Cerebellar nuclear complex (tissue), 1 donor: ENCODE measurements around the gene CEBPB.
"Not testable (repeated sequence)": the region's sequence is repeated elsewhere in the genome, so short reads cannot be mapped to it uniquely, and the experiment has no call there.

Source experiments
- DNase-seq, 2 experiments: peaks; one replicate each; lab custom pipeline; 2025; lab: John Stamatoyannopoulos, UW

The CEBPB gene

DNA sequence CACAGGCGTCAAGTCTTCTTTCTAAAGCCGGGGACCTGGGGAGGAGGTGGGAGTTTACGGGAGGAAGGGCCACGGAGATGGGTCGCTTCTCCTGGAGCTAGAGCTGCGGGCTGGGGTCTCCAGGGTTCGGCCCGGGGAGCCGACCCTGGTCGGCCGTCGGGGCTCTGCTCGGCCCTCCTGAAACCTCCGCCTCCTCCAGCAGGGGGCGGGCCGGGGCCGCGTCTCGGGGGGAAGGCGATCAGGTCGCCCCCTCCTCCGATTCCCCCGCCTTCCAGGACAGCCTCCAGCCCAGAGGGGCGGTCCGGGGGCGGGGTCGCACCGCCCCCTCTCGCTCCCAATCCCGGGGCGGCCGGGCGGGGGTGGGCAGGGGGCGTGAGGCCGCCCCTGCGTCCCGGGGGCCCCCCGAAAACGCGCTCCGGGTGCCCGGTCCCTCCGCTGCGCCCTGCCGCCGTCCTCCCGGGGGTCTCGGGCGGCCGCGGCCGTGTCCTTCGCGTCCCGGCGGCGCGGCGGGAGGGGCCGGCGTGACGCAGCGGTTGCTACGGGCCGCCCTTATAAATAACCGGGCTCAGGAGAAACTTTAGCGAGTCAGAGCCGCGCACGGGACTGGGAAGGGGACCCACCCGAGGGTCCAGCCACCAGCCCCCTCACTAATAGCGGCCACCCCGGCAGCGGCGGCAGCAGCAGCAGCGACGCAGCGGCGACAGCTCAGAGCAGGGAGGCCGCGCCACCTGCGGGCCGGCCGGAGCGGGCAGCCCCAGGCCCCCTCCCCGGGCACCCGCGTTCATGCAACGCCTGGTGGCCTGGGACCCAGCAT is at the start of gene CEBPB:
Gene CEBPB (plus strand): TSS at position 580 of the 814 bp plus-strand sequence. CDS start 204 bp downstream, at position 784.
- no peak for DNase-seq

DNA sequence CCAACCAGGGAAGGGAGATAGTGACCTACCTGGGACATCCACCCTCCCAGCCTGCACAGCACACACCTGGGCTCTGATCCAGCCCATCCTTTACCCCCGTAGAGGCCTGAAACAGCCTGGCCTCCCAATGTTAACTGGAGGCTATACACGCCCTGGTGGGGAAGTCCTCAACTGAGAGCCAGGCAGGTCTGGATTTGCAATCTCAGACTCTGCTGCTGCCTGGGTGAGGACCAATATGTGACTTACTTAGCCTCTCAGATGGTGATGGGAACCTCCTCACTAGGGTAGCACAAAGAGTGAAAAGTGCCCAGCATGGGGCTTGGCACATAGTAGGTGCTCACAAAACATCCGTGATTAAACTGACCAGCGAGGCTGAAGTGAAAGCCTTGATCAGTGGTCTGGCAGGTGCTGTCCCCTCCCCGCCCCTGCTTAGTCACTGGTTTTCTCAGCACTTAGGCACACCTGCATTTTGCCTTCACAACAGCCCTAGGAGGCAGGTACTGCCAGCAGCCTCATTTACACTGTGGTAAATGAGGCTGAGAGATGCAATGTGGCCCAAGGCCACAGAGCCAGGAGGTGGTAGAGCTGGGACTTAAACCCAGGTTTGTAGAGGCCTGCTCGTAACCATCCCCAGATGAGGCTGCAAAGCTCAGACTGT is 49.5 kb upstream of the CEBPB start:
- no peak for DNase-seq

DNA sequence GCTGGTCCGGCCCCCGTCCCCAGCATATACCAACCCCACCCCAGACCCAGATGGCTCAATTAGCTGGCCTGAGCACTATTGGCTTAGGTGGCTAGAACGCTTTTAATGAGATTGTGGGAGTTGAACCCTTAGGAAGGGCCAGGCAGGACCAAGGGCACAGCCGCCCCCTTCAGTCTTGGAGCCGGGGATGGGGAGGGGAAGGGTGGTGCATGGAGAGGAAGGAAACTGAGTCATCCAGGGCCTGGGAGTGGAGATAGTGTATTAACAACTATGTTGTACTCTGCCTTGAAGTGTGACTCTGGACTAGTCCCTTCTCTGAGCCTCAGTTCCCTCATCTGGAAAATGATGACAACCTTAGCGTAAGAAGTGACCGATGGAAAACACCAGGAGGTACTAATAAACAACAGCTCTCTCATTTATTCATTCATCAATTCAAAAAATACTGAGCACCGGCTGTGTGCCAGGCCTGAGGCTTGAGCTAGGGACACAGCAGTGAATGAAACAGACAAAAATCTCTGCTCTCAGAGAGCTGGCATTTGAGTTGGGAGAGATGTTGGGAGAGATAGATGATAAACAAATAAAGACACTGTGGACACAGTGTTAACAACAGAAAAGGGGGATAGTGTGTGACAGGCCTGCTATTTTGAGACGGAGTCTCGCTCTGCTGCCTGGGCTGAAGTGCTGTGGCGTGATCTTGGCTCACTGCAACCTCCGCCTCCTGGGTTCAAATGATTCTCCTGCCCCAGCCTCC is 48.6 kb upstream of the CEBPB start:
- DNase-seq = no peak

DNA sequence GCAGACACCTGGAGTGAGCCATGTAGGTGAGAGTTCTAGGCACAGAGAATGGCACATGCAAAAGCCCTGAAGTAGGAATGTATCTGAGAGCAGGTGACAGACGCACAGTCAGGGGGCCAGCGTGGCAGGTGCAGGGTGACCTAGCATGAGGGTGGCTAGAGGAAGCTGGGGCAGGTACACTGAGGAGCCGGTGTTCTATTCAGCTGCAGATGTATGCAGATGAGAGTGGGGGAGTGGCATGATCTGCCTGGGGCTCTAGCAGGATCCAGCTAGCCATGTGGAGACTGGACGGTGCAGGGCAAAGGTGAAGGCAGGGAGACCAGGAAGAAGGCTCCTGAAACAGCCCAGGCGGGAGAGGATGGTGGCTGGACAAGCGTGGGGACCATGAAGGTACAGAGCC is 47.8 kb upstream of the CEBPB start:
- no peak for DNase-seq

DNA sequence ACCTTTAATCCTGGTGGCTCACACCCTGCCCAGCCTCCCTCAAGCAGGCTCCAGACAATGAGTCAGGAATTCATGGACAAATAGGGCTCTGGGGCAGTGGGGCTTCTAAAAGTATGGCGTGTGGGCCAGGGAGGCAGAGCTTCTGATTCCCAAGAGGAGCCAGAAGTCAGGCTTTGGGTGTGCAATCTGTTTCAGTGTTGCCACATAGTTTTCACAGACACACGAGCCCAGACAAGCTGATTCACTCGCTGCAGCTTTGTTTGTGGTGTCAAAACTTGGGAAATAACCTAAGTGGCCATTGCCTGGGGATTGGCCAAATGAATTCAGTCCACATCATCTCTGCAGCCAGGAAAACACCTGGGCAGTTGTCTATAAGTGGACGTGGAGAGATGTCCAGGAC is 46.3 kb upstream of the CEBPB start:
- DNase-seq = no peak

DNA sequence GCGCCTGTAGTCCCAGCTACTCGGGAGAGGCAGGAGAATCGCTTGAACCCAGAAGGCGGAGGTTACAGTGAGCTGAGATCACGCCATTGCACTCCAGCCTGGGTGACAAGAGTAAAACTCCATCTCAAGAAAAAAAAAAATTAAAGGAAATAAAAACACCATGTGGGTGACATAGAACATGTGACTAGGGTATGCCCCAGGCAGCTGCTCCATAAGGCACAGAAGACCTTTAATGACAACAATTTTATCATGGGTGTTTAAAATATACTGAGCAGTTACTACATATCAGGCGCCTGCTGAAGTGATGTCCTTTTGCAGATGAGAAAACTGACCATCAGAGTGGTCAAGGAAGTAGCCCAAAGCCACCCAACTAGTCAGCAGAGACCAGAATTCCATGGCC is 45.1 kb upstream of the CEBPB start:
- no peak for DNase-seq

DNA sequence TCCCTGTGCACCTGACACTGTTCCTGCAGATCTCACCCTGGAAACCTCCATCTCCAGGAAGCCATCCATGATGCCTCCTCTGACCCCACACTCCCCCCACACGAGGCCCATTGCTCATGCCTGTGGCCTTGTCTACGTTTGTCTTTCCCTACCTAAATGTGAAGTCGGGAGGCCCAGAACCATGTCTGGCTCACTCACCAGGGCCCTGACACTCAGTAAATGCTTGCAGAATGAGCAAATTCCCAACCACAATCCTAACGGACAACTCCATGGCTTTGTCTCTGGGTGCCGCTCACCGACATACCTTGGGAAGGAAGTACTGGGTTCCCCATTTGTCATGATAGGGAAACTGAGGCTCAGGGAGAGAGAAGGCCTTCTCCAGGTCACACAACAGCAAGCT is 44.4 kb upstream of the CEBPB start:
- DNase-seq = no peak

DNA sequence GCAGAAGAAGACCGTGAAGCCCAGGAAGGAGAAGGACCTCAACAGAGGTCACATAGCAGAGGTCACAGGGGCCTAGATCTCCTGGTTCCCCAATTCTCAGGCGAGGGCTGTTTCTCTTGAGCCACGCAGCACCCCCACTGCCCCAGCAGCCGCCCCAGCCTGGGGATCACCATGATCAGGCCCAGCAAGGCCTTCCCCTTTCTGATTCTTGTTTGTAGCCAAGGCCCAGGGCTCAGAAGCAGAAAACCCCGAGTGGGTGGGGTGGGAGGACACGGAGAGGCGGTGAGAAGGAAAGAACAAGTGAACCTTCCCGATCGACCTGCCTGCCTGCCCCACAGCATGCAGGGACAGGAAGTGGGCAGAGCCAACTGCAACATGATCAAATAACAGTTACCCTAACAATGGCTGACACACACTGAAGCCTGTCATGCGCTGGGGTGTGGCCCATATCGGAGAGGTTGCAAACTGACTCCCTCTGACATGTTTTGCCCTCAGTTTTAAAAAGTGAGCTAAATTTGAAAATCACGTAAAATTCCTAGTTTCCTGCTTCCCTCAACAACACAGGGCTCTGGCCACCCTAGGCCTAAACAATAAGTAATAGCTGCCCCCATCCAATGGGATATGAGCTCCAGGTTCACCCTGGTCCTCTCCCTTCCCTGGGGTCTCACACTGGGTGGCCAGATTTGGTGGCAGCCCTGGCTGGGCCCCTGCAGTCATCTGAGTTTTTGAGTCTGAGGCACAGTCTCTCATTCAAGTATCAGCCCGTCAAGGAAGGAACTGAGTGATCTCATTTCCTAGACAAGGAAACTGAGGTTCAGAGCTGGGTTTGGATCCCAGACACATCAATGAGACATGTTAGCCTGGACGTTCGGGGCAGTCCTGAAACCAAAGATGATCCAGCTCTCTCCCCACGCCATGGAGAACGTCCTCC is 43.6 kb upstream of the CEBPB start:
- no peak for DNase-seq

DNA sequence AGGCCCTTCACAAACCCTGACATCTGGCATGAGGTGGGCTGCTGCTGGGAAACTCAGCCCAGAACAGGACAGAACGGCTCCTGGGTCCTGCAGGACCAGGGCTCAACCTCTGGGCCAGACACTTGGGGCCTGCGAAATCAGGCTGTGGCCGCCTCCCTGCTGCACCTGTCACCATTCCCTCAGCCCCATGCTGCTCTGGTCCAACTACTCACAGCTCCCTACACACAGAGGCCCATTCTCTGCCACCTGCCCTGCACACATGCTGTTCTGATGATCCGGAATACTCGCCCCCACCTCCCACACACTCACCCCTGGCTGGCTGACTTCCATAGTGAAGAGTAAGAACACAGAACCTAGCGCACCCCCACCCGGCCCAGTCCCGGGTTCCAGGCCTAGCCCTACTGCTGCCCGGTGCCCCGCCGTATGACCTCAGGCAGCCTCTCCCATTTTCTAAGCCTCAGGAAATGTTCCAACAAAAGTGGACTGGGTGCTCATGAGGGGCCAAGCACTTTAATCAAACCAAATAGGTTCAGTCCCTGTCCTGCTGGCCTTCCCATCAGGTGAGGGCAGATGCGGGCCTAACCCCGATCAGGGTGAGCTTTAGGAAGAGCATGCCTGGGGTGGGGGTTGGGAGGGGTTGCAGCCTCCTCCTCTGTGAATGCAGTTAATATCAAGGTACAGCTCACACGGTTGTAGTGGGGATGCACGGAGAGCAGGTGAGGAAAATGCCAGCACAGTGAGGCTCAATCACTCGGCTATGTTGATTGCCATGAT is 41.0 kb upstream of the CEBPB start:
- no peak for DNase-seq

DNA sequence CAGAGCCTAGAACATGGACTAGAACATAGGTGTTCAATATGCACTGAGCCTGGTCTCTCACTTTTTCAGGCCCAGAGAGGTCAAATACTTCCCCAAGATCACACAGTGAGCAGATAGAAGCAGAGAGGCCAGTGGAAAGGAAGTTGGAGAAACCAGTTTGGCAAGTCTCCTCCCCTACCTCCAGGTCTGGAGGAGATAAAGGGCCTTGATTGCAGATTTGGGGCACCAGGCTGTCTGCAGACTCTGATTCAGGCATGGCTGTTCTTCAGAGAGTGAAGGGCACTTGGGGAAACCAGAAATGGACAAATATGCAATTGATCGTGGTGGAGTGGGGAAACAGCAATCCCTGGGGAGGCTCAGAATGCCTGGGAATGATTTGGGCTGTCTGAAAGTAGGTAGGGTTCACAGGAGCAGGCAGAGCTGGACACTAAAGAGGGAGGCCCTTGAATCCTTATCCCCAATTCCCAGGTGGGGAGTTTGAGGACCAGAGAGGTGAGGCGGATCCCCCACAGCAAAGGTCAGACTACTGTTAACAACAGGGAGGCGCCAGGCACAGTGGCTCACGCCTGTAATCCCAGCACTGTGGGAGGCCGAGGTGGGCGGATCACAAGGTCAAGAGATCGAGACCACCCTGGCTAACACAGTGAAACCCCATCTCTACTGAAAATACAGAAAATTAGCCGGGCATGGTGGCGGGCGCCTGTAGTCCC is 39.4 kb upstream of the CEBPB start:
- DNase-seq = no peak

DNA sequence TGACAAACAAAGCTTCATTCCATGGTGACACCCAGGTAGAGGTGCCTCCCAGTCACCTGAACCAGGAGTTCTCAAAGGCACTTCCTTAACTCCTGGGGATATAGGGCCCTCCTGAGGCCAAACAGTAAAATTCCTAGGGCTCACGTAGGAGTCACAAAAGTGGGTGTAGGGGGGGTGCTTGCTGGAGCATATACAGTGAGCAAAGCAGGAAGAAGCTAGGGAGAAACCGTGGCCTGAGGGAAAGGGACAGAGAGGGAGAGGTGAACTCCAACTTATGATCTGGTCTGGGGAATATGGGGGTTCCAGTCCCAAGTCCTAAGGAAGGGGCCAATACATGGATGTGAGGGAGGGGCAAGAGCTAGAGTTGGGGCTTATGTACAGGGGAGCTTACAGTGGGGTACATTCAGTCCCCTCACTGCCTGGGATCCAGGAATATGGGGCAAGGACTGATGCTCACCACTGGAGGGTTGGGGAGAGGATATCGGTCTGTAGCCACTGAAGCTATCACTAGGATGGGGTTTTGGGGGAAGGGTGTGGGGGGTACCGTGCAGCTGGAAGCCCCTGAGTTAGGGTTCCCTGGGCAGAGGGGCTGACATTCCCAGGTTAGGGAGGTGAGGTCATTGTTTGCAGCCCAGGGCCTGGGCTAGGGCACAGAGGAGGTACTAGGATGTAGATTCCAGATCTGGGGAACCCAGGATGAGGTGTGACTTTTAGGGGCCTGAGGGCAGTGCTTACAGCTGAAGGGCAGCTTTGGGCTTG is 38.1 kb upstream of the CEBPB start:
- no peak for DNase-seq

DNA sequence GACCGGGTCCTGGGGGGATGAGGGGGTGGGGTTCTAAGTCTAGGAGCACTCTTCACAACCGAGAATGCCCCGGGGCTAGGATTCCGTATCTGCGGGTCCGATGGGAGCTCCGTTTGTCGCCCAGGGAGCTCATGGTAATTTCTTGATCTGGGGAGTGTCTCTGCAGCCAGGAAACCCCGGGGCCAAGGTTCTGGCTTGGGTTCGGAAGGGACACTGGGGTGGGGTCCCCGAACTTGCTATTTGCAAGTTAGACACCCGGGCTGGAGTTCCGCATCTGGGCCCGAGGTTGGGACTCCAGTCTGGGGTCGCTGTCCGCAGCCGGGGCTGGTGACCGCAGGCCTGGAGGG is 37.5 kb upstream of the CEBPB start:
- DNase-seq = no peak

DNA sequence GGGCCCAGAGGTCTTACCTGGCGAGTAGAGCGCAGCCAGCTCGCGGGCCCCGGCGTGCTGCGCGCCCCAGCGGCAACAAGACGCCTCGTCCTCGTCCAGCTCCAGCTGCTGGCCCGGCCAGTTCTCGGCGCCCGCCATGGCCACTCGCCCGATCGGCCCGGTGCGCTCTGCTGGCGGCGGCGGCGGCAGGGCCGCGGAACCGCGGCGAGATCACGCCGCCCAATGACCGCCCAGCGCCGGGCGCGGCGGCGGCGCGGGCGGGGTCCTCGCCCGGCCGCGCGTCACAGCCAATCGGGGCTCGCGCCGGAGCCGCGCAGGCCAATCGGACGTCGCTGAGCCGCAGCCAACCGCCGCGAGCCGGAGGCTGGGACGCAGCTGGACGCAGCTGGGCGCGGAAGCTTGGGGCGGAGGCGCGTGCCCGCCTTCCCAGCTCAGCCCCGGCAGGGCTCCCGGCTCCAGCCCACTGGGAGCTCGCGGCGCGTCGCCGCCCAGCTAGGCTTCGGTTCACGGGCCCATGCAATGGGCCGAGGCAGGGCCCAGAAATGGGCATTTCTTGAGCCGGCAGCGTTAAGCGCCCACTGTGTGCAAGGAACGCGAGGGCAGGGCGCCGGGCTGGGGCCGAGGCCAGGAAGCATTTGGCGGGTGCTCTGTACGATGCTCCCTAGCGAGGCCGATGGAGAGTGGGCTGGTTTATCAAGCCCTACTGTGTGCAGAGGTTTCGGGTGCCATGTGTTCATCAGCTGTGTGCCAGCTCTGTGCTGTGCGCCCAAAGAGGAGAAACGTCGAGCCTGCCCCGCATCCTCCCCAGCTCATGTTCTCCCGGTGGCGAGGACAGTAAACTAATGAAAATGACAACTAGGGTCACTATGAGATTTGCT is 36.9 kb upstream of the CEBPB start, which contains the start of gene PEDS1:
Gene PEDS1 (minus strand): TSS at position 224 of the 878 bp plus-strand sequence. CDS start 86 bp downstream, at position 138.
- DNase-seq = no peak

DNA sequence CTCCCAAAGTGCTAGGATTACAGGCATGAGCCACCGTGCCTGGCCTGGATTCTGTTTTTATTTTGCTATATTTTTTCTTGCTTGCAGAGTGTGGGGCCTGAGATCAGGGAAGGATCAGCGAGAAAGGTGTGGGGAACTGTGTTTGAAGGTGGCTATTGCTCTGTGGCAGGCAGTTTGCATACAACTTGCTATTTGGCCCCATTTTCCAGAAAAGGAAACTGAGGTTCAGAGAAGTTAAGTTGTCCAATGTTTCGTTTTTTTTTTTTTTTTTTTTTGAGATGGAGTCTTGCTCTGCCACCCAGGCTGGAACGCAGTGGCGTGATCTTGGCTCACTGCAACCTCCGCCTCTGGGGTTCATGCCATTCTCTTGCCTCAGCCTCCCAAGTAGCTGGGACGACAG is 29.1 kb upstream of the CEBPB start:
- not testable (repeated sequence) for DNase-seq

DNA sequence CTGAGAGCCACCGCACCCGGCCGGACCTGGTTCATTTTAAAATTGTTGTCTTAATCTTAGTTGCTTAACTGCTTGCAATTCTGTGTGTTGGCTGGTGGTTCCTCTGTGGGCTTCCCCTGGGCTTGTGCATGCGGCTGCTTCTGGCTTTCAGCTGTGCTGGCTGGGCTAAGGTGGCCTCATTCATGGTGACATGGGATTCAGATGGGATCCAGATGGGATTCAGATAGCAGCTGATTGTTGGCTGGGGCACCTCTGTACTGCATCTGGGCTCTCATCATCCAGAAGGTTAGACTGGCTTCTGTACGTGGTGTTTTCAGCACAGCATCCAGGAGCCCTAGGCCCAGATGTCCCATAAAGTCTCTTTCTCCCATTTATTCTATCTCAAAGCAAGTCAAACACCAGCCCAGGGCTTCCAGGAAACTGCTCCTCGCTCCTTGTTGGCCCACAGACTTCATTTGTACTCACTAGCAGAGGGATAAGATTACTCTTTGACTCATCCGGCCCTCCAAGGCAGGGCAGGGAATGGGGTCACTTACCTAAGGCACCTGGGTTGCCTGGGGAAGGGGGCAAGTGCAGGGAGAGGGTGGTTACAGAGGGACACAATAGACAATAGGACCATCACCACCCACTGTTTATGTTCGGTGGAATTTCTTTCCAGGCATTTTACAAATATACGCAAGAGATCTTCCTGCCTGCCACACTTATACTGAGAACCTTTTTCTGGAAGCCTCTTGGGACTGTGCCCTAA is 26.9 kb upstream of the CEBPB start:
- no peak for DNase-seq

DNA sequence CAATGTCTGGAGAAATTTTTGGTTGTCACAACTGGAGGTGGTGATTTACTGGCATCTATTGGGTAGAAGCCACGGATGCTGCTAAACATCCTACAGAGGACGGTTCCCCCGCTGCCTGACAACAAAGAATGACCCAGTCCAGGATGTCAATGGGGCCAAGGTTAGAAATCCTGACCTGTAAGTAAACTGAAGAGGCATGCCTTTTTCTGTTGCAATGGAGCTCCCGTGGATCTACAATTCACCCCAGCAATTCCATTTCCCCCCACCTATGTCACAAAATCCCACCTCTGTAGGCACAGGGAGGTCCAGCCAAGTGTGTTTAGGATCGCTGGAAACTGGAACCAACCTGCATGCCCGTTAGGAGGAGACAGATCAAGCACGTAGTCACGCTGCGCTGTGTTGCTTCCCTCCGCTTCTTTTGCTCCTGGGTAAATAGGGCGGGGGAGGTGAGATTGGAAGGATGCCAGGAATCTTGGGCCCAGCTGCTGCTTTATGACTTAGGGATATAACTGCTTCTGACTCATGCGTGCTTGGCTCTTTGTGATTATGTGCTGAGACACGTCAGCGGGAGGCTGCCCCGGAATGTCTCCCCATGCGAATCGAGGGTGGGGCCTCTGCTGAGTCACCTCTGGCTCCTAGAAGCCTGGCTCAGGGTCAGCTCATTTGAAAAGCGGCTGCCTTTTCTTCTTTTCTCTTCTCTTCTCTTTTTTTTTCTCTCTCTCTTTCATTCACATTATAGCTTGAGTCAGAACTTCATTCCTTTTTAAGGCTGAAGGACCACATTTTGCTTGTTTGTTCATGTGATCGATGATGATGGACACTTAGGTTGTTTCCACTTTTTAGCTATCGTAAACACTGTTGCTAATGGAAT is 24.7 kb upstream of the CEBPB start:
- DNase-seq = no peak

DNA sequence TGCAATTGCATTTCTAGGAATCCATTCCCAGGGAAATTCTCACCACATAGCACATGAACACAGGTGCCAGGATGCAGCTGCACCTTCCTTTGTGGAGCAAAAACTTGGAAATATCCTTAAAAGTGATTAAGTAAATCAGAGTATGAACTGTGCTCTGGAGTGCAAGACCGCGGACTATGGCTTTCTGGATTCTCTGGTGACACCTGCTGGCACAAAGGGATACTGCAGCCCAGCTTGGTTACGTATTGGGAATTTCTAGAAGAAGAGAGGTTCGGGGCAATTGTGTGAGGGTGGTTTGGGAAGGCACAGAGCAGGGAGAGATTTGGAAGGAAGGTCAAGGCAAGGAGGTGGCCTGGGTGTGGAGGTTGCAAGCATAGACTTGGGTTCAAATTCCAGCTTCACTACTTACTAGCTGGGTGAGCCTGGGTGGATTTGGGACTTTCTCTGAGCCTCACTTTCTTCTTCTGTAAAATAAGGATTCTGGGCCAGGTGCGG is 21.3 kb upstream of the CEBPB start:
- DNase-seq = no peak
